Activated naive CD8-positive, alpha-beta T cell treated with anti-CD3 and anti-CD28 coated beads for 36 hours (primary cell): ENCODE data around the gene CD300H. TPM values are rescaled to one million over a fixed set of nuclear protein-coding genes. Genes with fewer than 3 reads are reported as not detected.
"Not testable (repeated sequence)": the region's sequence is repeated elsewhere in the genome, so short reads cannot be mapped to it uniquely, and the experiment has no call there.

Experiments
- DNase-seq: peaks from one replicate; pipeline ENCODE4 v3.0.0; 2021
- H3K27ac Mint-ChIP-seq: one replicate; pipeline ENCODE4 v1.8.0; 2022; ENCODE audit warnings: mild to moderate bottlenecking, moderate library complexity, mixed read lengths
- H3K27me3 Mint-ChIP-seq: one replicate; pipeline ENCODE4 v1.8.0; 2022; ENCODE audit warnings: mild to moderate bottlenecking, mixed read lengths
- H3K36me3 Mint-ChIP-seq: one replicate; pipeline ENCODE4 v1.8.0; 2021; ENCODE audit warnings: mild to moderate bottlenecking, mixed read lengths
- H3K4me1 Mint-ChIP-seq: one replicate; pipeline ENCODE4 v1.8.0; 2021; ENCODE audit warnings: mixed read lengths
- H3K4me3 Mint-ChIP-seq: one replicate; pipeline ENCODE4 v1.8.0; 2022; ENCODE audit warnings: mild to moderate bottlenecking, moderate library complexity, mixed read lengths
- H3K9me3 Mint-ChIP-seq: one replicate; pipeline ENCODE4 v1.8.0; 2022; ENCODE audit warnings: mixed read lengths
- total RNA-seq, 2 experiments: library from RNA; stranded (reverse); gene quantifications; one replicate each; pipeline ENCODE4 v1.2.3, GENCODE V29; 2021

The CD300H gene
- total RNA-seq, 2 experiments from 2014 or later: not detected

GRCh38 chr17:74529243-74529642, 38.1 kb downstream of the CD300H start:
- peaks cover 2% of the 10 kb centered on the region for H3K4me1 Mint-ChIP-seq
- no peaks in the 10 kb centered on the region for H3K36me3 Mint-ChIP-seq
- H3K4me3 Mint-ChIP-seq: no peak overlapping the region
- DNase-seq: no peak
- no peak overlapping the region for H3K27ac Mint-ChIP-seq
- no peaks in the 10 kb centered on the region for H3K9me3 Mint-ChIP-seq
- H3K27me3 Mint-ChIP-seq: peaks cover 52% of the 10 kb centered on the region

GRCh38 chr17:74528491-74529199, 38.7 kb downstream of the CD300H start:
- H3K9me3 Mint-ChIP-seq: no peaks in the 10 kb centered on the region
- H3K27ac Mint-ChIP-seq: no peak overlapping the region
- no peaks in the 10 kb centered on the region for H3K36me3 Mint-ChIP-seq
- H3K27me3 Mint-ChIP-seq: peaks cover 53% of the 10 kb centered on the region
- H3K4me1 Mint-ChIP-seq: peaks cover 2% of the 10 kb centered on the region
- no peak for DNase-seq
- no peak overlapping the region for H3K4me3 Mint-ChIP-seq

- H3K4me1 Mint-ChIP-seq: no peaks in the 10 kb centered on the region
- DNase-seq: no peak
- H3K36me3 Mint-ChIP-seq: peaks cover 2% of the 10 kb centered on the region
- no peak overlapping the region for H3K4me3 Mint-ChIP-seq
- H3K9me3 Mint-ChIP-seq: no peaks in the 10 kb centered on the region
- H3K27ac Mint-ChIP-seq: no peak overlapping the region
- peaks cover 52% of the 10 kb centered on the region for H3K27me3 Mint-ChIP-seq
Measured at GRCh38 chr17:74527756-74528155, 39.6 kb downstream of the CD300H start.

DNA sequence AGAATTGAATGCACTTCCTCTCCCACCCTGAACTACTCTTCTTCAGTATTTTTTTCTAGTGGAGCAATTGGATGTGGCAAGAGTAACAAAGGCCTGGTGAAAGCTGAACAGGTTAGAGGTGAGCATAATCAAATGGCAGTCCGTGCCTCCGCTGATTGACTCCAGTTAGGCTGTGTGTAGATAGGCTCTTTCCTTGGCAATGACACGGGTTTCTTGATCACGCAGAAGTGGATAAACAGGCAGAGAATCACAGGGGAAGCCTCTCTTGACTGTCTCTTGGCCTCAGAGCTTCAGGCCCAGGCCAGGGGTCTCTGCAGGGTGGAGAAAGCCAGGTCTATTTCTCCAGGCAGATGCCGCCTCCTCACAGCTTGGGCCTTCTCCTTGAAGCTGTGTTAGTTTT, 40.2 kb downstream of the CD300H start:
- Mint-ChIP-seq H3K27ac (no peak overlapping the region), H3K36me3 (peaks cover 2% of the 10 kb centered on the region), H3K4me3 (no peak overlapping the region), H3K4me1 (no peaks in the 10 kb centered on the region), H3K9me3 (no peaks in the 10 kb centered on the region), H3K27me3 (peaks cover 49% of the 10 kb centered on the region)
- DNase-seq: no peak

GRCh38 chr17:74526681-74527080, 40.6 kb downstream of the CD300H start:
- H3K27me3 Mint-ChIP-seq: peaks cover 49% of the 10 kb centered on the region
- H3K4me3 Mint-ChIP-seq: no peak overlapping the region
- peaks cover 2% of the 10 kb centered on the region for H3K4me1 Mint-ChIP-seq
- no peak overlapping the region for H3K27ac Mint-ChIP-seq
- no peaks in the 10 kb centered on the region for H3K9me3 Mint-ChIP-seq
- peaks cover 2% of the 10 kb centered on the region for H3K36me3 Mint-ChIP-seq
- DNase-seq: no peak

- Mint-ChIP-seq H3K4me1 (peaks cover 5% of the 10 kb centered on the region), H3K9me3 (no peaks in the 10 kb centered on the region), H3K27me3 (peaks cover 49% of the 10 kb centered on the region), H3K4me3 (no peak overlapping the region), H3K36me3 (peaks cover 2% of the 10 kb centered on the region), H3K27ac (no peak overlapping the region)
- DNase-seq: no peak
Measured at GRCh38 chr17:74525781-74526288, 41.5 kb downstream of the CD300H start.

DNA sequence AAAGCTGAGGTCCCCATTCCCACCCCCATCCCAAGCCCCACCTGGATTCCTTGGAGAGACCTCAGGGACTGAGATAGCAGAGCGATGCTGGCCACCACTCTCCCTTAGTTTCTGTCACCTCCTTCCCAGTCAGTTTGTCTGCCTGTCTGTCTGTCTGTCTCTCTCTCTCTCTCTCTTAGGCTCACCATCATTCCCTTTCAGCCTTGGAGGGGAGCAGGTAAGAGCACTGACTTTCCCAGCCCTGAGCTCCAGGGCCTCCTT, 41.9 kb downstream of the CD300H start:
- Mint-ChIP-seq H3K4me1 (peaks cover 5% of the 10 kb centered on the region), H3K36me3 (peaks cover 2% of the 10 kb centered on the region), H3K27ac (no peak overlapping the region), H3K4me3 (no peak overlapping the region), H3K27me3 (peaks cover 47% of the 10 kb centered on the region), H3K9me3 (no peaks in the 10 kb centered on the region)
- no peak for DNase-seq

DNA sequence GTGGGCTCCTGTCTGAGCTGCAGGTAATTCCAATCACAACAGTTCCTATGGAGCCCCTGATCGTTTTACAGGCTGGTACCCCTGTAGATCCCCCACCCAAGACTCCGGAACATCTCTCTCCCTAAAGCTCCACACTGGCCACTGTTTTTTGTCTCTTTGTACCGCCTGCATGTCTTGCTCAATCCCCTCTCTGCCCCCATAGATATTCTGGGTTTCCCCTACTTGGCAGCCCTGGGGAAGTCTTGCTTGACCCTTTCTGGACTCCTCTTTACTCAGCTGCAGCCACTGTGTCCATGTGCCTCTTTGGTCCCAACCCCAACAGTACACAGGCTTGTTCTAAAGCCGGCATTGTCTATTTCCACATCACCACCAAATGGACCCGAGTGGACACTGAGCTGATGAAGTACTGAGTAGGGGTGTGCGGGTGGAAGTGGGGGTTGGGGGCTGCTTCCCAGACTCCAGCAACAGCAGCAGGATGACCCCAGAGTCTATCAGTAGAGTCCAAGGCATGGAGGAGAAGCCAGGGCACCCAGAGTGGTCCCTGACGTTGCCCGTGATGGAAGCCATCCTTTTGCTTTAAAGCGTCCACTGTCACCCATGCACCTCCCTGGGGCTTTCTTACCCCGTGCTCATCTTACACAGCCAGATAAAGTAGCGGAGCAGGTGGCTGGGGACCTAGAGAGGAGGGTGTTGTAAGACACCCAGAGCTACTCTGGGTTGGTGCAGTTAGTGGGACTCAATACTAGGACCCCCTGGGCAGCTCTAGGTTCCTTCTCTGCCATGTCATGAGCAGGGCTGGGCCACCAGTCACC, 42.5 kb downstream of the CD300H start:
- H3K9me3 Mint-ChIP-seq: no peaks in the 10 kb centered on the region
- peaks cover 2% of the 10 kb centered on the region for H3K36me3 Mint-ChIP-seq
- H3K27ac Mint-ChIP-seq: no peak overlapping the region
- peaks cover 44% of the 10 kb centered on the region for H3K27me3 Mint-ChIP-seq
- no peak overlapping the region for H3K4me3 Mint-ChIP-seq
- no peak for DNase-seq
- peaks cover 5% of the 10 kb centered on the region for H3K4me1 Mint-ChIP-seq

DNA sequence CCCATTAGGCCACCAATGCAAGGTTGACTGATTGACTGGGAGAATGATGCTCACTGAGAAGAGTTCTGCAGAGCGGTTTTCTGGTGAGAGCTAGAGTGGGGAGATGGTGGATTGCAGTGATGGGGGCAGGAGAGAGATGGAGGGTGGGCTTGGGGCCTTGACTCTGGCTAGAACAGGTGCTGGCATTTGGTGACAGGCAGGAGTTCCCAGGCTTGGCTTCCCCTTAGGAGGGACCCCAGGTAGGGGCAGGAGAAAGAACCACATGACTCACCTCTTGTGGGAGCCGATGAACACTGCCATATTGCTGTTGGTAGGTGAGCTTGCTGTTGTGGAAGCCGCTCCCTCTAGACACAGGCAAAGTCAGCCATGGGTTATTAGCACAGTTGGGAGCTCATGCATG, 44.0 kb downstream of the CD300H start:
- H3K4me1 Mint-ChIP-seq: peaks cover 5% of the 10 kb centered on the region
- H3K27ac Mint-ChIP-seq: no peak overlapping the region
- peaks cover 8% of the 10 kb centered on the region for H3K9me3 Mint-ChIP-seq
- no peak overlapping the region for H3K4me3 Mint-ChIP-seq
- DNase-seq: no peak
- peaks cover 44% of the 10 kb centered on the region for H3K27me3 Mint-ChIP-seq
- H3K36me3 Mint-ChIP-seq: peaks cover 4% of the 10 kb centered on the region

DNA sequence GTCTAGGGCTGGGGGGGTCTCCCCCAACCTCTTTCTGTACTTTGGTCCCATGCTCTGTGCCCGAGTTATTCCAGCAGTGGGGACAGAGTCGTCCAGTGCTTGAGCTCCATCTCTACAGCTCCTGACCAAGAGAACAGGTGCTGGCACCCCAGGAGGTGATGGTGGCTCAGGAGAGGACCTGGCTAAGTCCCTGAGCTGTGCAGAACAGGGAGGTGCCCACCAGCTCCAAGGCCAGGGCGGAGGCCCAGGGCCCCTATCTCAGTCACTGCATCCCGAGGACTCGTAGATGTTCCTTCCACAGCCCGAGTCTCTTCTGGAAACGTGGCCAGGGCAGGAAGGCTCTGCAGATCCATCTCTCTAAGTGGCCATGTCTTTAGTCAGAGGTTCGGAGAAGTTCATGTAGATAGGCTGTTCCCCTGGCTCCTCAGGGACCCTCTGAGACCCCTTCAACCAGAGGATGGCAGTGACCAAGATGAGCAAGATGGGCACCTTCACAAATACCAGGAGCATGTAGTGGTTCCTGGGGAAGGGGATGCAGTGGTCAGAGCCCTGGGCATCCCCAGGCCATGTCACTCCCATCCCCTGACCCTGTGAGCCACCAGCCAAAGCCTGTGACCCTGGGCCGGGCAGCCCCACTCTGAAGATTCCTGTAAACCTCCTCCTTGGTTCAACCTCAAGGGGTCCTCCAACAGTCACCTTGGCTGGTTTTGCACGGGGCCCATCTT, 44.8 kb downstream of the CD300H start:
- Mint-ChIP-seq H3K4me3 (no peak overlapping the region), H3K27ac (no peak overlapping the region), H3K4me1 (peaks cover 5% of the 10 kb centered on the region), H3K27me3 (peaks cover 51% of the 10 kb centered on the region), H3K36me3 (peaks cover 4% of the 10 kb centered on the region), H3K9me3 (peaks cover 8% of the 10 kb centered on the region)
- DNase-seq: no peak

DNA sequence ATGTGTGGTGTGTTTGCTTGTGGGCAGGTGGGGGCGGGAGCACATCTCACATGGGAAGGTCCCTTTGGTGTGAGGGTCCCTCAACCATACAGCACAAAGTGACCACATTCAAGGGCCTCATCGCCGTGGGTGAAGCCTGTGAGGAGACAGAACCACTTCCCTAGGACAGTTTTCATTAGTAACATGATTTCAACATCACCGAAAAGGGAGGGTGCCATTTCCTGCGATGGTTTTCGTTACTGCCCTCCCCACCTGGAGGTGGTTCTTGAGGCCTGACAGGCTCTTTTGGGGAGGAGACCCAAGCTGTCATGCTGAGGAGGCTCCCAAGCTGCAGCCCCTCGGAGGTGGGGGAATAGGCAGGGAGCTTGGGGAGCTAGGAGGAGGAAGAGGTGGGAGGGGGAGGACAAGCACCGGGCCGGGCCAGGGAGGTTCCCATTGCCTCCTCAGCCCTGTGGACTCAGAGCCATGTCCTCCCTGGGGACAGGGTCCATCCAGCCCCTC, 45.6 kb downstream of the CD300H start:
- Mint-ChIP-seq H3K4me3 (no peak overlapping the region), H3K27ac (no peak overlapping the region), H3K36me3 (peaks cover 4% of the 10 kb centered on the region), H3K9me3 (peaks cover 8% of the 10 kb centered on the region), H3K4me1 (peaks cover 5% of the 10 kb centered on the region), H3K27me3 (peaks cover 55% of the 10 kb centered on the region)
- DNase-seq: no peak

DNA sequence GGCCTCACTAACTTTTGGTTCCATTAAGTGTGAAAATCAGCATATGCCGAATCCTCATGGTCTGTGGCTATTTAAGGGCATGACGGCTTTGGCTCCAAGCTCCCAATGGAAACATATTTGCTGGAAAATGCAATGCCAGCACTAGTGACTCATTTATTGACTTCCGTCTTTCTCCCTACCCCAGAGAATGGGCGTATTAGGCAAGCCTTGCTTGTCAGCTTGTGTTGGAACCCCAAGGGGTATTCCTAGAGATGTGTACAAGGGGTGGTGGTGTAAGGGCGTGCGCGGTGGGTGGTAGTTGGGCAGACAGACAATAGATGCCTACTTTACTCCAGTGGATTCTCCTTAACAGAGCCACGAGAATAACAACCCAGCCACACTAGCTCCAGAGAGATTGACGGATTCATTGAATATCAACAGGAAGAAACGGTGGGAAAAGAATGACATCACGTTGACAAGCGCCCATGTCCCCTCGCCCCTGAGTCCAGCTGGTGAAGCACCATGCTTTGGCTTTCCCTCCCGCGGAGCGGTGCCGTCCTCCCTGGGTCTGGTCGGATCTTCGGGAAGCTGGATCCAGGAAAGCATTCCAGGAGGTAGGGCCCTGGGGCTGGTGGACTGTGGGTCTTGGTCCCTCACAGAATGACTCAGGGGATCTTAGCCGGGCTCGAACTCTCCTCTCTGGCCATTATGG, 46.4 kb downstream of the CD300H start:
- Mint-ChIP-seq H3K27ac (no peak overlapping the region), H3K27me3 (peaks cover 59% of the 10 kb centered on the region), H3K36me3 (peaks cover 4% of the 10 kb centered on the region), H3K4me3 (no peak overlapping the region), H3K4me1 (peaks cover 5% of the 10 kb centered on the region), H3K9me3 (peaks cover 8% of the 10 kb centered on the region)
- no peak for DNase-seq

GRCh38 chr17:74520016-74520434, 47.3 kb downstream of the CD300H start:
- H3K27ac Mint-ChIP-seq: no peak overlapping the region
- H3K27me3 Mint-ChIP-seq: peaks cover 55% of the 10 kb centered on the region
- H3K9me3 Mint-ChIP-seq: peaks cover 11% of the 10 kb centered on the region
- peaks cover 5% of the 10 kb centered on the region for H3K4me1 Mint-ChIP-seq
- no peak for DNase-seq
- peaks cover 4% of the 10 kb centered on the region for H3K36me3 Mint-ChIP-seq
- no peak overlapping the region for H3K4me3 Mint-ChIP-seq

DNA sequence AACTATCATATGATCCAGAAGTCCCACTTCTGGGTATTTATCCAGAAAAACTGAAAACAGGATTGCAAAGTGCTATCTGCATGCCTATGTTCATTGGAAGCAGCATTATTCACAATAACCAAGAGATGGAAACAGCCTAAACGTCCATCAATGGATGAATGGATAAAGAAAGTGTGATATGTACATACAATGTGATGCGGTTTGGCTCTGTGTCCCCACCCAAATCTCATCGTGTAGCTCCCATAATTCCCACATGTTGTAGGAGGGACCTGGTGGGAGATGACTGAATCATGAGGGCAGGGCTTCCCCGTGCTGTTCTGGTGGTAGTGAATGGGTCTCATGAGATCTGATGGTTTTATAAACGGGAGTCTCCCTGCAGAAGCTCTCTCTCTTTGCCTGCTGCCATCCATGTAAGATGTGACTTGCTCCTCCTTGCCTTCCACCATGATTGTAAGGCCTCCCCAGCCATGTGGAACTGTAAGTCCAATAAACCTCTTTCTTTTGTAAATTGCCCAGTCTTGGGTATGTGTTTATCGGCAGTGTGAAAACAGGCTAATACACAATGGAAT, 48.8 kb downstream of the CD300H start:
- not testable (repeated sequence) for H3K4me3 Mint-ChIP-seq, H3K27ac Mint-ChIP-seq, DNase-seq
- Mint-ChIP-seq H3K36me3 (peaks cover 14% of the 10 kb centered on the region), H3K9me3 (peaks cover 23% of the 10 kb centered on the region), H3K4me1 (peaks cover 15% of the 10 kb centered on the region), H3K27me3 (peaks cover 53% of the 10 kb centered on the region)
